Transverse colon (tissue), 4 donors: Measurements from ENCODE around the gene FAM89B. TPM values are rescaled to one million over a fixed set of nuclear protein-coding genes. Genes with fewer than 3 reads are reported as not detected.

Experiments used
- DNase-seq: peaks from one replicate; pipeline ENCODE4 v3.0.0-alpha.2; 2019
- H3K27ac ChIP-seq, 4 donors: fragments of 200-600 bp; sonication (generic); 2 replicates each; pipeline ENCODE4 v1.5.1; 2016 to 2018; ENCODE audit warnings: inconsistent platforms in 4 of 4
- H3K27me3 ChIP-seq: fragments of 200-600 bp; sonication (generic); 2 replicates; pipeline ENCODE4 v1.5.1; 2017; ENCODE audit warnings: inconsistent platforms
- H3K36me3 ChIP-seq, 4 donors: fragments of 200-600 bp; sonication (generic); 2 replicates each; pipeline ENCODE4 v1.5.1; 2017 to 2019; ENCODE audit warnings: inconsistent platforms in 4 of 4
- H3K4me1 ChIP-seq, 4 donors: fragments of 200-600 bp; sonication (generic); 2 replicates each; pipeline ENCODE4 v1.5.1; 2017 to 2020; ENCODE audit warnings: inconsistent platforms in 4 of 4
- H3K4me3 ChIP-seq, 4 donors: fragments of 200-600 bp; sonication (generic); 1 replicate in 1 of 4; 2 replicates in 3 of 4; pipeline versions ENCODE4 v1.5.1 to v1.6.1; 2017 to 2019; ENCODE audit warnings: inconsistent platforms in 4 of 4
- H3K9me3 ChIP-seq, 2 donors: fragments of 200-600 bp; sonication (generic); 2 replicates each; pipeline ENCODE4 v1.5.1; 2017 to 2019; ENCODE audit warnings: inconsistent platforms in 2 of 2
- CTCF ChIP-seq, 5 experiments: fragments of 200-600 bp in 3 of 5; fragments of 450-650 bp in 2 of 5; sonication (generic) in 3 of 5; IDR thresholded peaks; 1 replicate in 2 of 5; 2 replicates in 3 of 5; pipeline ENCODE4 v1.5.1; 2016 to 2017; ENCODE audit warnings: antibody characterized with exemption in 5 of 5, inconsistent platforms in 3 of 5, mild to moderate bottlenecking in 2 of 5, moderate library complexity in 1 of 5
- EP300 ChIP-seq: sonication (generic); formaldehyde crosslinking; IDR thresholded peaks from one replicate; pipeline ENCODE4 v1.6.1; 2017; ENCODE audit warnings: antibody characterized with exemption, low read depth
- POLR2A ChIP-seq: fragments of 450-650 bp; IDR thresholded peaks from one replicate; pipeline ENCODE4 v1.6.1; 2016; ENCODE audit warnings: antibody characterized with exemption, mild to moderate bottlenecking, moderate library complexity
- POLR2AphosphoS5 ChIP-seq, 3 donors: sonication (generic); formaldehyde crosslinking; IDR thresholded peaks; one replicate each; pipeline ENCODE4 v1.6.1; 2016; ENCODE audit warnings: antibody characterized with exemption in 3 of 3
- WGBS, 2 donors: methylation state at CpG; one replicate each; pipeline ENCODE4 v1.1.5; 2018; ENCODE audit warnings: low coverage in 1 of 2; 5-methylcytosine and 5-hydroxymethylcytosine counted together
- in situ Hi-C, 4 donors: fragments of 200-750 bp; cut with MboI; loops; one replicate each; pipeline versions ENCODE4 v1.15.0 to v1.15.1; 2017; ENCODE audit warnings: low sequenced_read_pairs in 3 of 4, low pct_ligation_motif_present in 1 of 4, low pct_unique_long_range_greater_than_20kb in 1 of 4
- intact Hi-C: fragments of 100-400 bp; cut with DNase I; formaldehyde crosslinking; loops from one replicate; pipeline ENCODE4 v1.15.1; 2023; ENCODE audit warnings: low total_unique reads
- total RNA-seq, 4 donors: library from RNA; depleted of rRNA; stranded (reverse); fragments of >200 nt; gene quantifications; one replicate each; pipeline ENCODE4 v1.1.0, GENCODE V29; 2016

The FAM89B gene
- total RNA-seq, 4 donors from 2014 or later = 25.2 to 254 (median 51.6) TPM

GRCh38 chr11:65569164-65569972 is 3.0 kb upstream of the FAM89B start:
- intact Hi-C loops = no loop called here
- Histone ChIP-seq H3K27ac (peak overlapping the region; percentile 96 to 98 (median 96)), H3K4me1 (peaks cover 29 to 55% (median 41%) of the 10 kb centered on the region in 4 donors), H3K27me3 (no peaks in the 10 kb centered on the region), H3K9me3 (no peaks in the 10 kb centered on the region), H3K4me3 (peak overlapping the region; percentile 37 to 72 (median 58)), H3K36me3 (no peaks in the 10 kb centered on the region)
- in situ Hi-C loops = no loop called here
- TF ChIP-seq EP300 = no peak
- no peak for TF ChIP-seq POLR2AphosphoS5 (IDR thresholded peaks at IDR 0.05)
- no peak for TF ChIP-seq CTCF (IDR thresholded peaks at IDR 0.05)
- 3 to 20% methylated on average over 8 to 28 of the region's 28 CpGs for WGBS, 2 donors
- no peak for DNase-seq

- TF ChIP-seq POLR2AphosphoS5 (IDR thresholded peaks at IDR 0.05) (peak; percentile 93 to 95 (median 94)), POLR2A (peak; percentile 85), EP300 (peak; percentile 78), CTCF (IDR thresholded peaks at IDR 0.05) (peak in 4 of 5 experiments; percentile 25 to 63 (median 38))
- H3K4me1 ChIP-seq = peaks cover 33 to 63% (median 49%) of the 10 kb centered on the region in 4 donors
- intact Hi-C loops (no loop called here), in situ Hi-C loops (no loop called here)
- peak within 1 kb of the TSS; percentile 49 to 72 (median 58) for H3K4me3 ChIP-seq
- 0% methylated on average over 57 of the region's 89 CpGs; no CpG with 5 or more reads in 1 of the 2 donors for WGBS, 2 donors
- H3K27ac ChIP-seq = peak within 1 kb of the TSS; percentile 96 to 98 (median 96)
- H3K27me3 ChIP-seq = no peaks in the 10 kb centered on the region
- DNase-seq = peak; percentile 98
- H3K36me3 ChIP-seq = no peaks in the 10 kb centered on the region
- no peaks in the 10 kb centered on the region for H3K9me3 ChIP-seq
These were observed 2.1 kb upstream of the FAM89B start, which contains the start of gene ZNRD2 for GRCh38 chr11:65569973-65570918. Gene ZNRD2, plus strand, starts transcription at chr11:65570477. Its CDS starts 15 bp downstream, at chr11:65570492.

- in situ Hi-C loops = no loop called here
- no peaks in the 10 kb centered on the region for H3K9me3 ChIP-seq
- H3K4me3 ChIP-seq = peak overlapping the region in 2 of 4 donors; percentile 66 to 72
- H3K27me3 ChIP-seq = no peaks in the 10 kb centered on the region
- DNase-seq = peak; percentile 11
- no peaks in the 10 kb centered on the region for H3K36me3 ChIP-seq
- 71% methylated on average over 9 of the region's 9 CpGs; no CpG with 5 or more reads in 1 of the 2 donors for WGBS, 2 donors
- TF ChIP-seq POLR2A (no peak), CTCF (IDR thresholded peaks at IDR 0.05) (no peak), EP300 (no peak), POLR2AphosphoS5 (IDR thresholded peaks at IDR 0.05) (no peak)
- peaks cover 33 to 62% (median 54%) of the 10 kb centered on the region in 4 donors for H3K4me1 ChIP-seq
- peak overlapping the region; percentile 96 to 98 (median 96) for H3K27ac ChIP-seq
- intact Hi-C loops = no loop called here
These were observed 918 bp upstream of the FAM89B start for GRCh38 chr11:65571420-65571819.

- DNase-seq = peak; percentile 44
- WGBS, 2 donors = 4% methylated on average over 11 of the region's 11 CpGs; no CpG with 5 or more reads in 1 of the 2 donors
- Histone ChIP-seq H3K36me3 (no peaks in the 10 kb centered on the region), H3K27ac (peak overlapping the region; percentile 96 to 98 (median 96)), H3K9me3 (no peaks in the 10 kb centered on the region), H3K27me3 (no peaks in the 10 kb centered on the region), H3K4me3 (peak overlapping the region; percentile 10 to 94 (median 86)), H3K4me1 (peaks cover 36 to 67% (median 59%) of the 10 kb centered on the region in 4 donors)
- in situ Hi-C loops = no loop called here
- intact Hi-C loops = no loop called here
- TF ChIP-seq POLR2A (no peak), POLR2AphosphoS5 (IDR thresholded peaks at IDR 0.05) (no peak), CTCF (IDR thresholded peaks at IDR 0.05) (peak; percentile 17 to 31 (median 28)), EP300 (no peak)
These were observed 398 bp upstream of the FAM89B start for GRCh38 chr11:65571940-65572339.
